ENCODE results near the gene MPP4. TPM values are rescaled to one million over a fixed set of nuclear protein-coding genes. Genes with fewer than 3 reads are reported as not detected.

MPP4 gene
- total RNA-seq, 1 donor from 2014 or later = not detected

GRCh38 chr2:201707753-201708152 lies 9.3 kb upstream of the MPP4 start:
- Histone ChIP-seq H3K9me3 (no peaks in the 10 kb centered on the region), H3K36me3 (peaks cover 41 to 52% of the 10 kb centered on the region in 2 donors), H3K27me3 (no peaks in the 10 kb centered on the region), H3K4me3 (no peak overlapping the region), H3K4me1 (no peaks in the 10 kb centered on the region), H3K27ac (no peak overlapping the region)
- peak in 2 of 3 experiments; percentile 31 to 38 for TF ChIP-seq CTCF (IDR thresholded peaks at IDR 0.05)
- intact Hi-C loops (cut with DNase I) = no loop called here
- DNase-seq (ENCODE audit: low spot score in 2 of 2) = no peak

DNA sequence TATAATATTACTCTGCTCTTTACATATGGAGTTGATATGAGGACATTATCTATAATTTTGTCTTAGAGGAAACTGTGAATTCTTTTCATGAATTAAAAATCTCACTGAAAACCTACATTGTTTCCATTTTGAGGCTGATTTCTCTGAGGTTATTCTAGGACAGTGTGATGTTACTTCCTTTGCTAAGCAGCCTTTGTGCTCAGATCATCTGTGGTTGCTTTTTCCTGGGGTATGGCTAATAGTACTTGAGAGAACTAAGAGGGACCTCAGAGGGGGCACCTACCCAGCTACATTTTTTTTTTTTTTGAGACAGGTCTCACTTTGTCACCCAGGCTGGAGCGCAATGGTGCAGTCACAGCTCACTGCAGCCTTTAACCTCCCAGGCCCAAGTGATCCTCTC lies 8.7 kb upstream of the MPP4 start:
- no peak for DNase-seq (ENCODE audit: low spot score in 2 of 2)
- TF ChIP-seq CTCF (IDR thresholded peaks at IDR 0.05) = no peak
- Histone ChIP-seq H3K4me3 (no peak overlapping the region), H3K9me3 (no peaks in the 10 kb centered on the region), H3K36me3 (peaks cover 47 to 52% of the 10 kb centered on the region in 2 donors), H3K4me1 (no peaks in the 10 kb centered on the region), H3K27me3 (no peaks in the 10 kb centered on the region), H3K27ac (no peak overlapping the region)
- intact Hi-C loops (cut with DNase I) = no loop called here

DNA sequence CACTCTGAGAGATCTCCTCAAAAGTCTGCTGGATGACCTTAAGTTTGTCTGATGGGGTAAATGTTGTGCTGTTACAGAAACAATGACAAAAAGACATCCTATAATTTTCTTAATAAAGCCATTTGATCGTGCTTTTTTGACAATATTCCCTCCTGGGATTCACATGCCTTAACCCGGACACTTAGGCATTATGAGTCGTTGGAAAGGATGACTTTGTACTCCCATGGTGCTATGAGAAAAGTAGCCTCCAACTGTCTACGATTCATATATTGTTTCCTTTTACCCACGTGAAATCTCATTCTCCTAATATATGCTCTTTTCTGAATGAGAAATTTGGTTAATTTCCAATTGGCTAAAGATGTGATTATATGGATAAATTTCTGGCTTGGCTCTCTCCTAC lies 6.1 kb upstream of the MPP4 start:
- intact Hi-C loops (cut with DNase I) = loop anchor here (5.0 kb wide), 1 partner anchor 467 kb away; no protein-coding TSS in a partner anchor
- Histone ChIP-seq H3K4me3 (no peak overlapping the region), H3K9me3 (no peaks in the 10 kb centered on the region), H3K4me1 (no peaks in the 10 kb centered on the region), H3K27ac (no peak overlapping the region), H3K36me3 (peaks cover 49 to 51% of the 10 kb centered on the region in 2 donors), H3K27me3 (no peaks in the 10 kb centered on the region)
- no peak for DNase-seq (ENCODE audit: low spot score in 2 of 2)
- no peak for TF ChIP-seq CTCF (IDR thresholded peaks at IDR 0.05)

GRCh38 chr2:201701646-201702045 lies 3.2 kb upstream of the MPP4 start:
- no peaks in the 10 kb centered on the region for H3K9me3 ChIP-seq
- intact Hi-C loops (cut with DNase I) = loop anchor here (5.0 kb wide), 1 partner anchor 464 kb away; no protein-coding TSS in a partner anchor

DNA sequence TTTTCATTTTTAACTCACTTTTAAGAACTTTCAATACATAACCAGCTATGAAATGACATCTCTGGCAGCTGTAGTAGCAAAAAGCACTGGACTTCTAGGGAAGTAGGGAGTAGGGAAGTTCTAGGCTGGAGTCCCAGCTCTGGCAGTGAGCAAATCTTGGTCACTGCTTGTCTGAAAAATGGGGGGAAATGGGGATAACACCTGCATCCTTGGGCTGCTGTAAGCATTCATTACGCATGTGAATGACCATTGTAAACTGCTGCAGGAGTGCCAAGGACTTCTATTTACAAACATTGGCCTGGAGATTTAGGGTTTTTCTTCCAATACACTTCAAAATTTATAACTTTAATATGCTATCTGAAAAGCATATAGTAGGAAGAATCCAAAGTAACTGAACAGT lies 972 bp upstream of the MPP4 start:
- Histone ChIP-seq H3K27ac (peak overlapping the region in 1 of 2 donors; percentile 51), H3K27me3 (no peaks in the 10 kb centered on the region), H3K9me3 (no peaks in the 10 kb centered on the region), H3K36me3 (peaks cover 16 to 30% of the 10 kb centered on the region in 2 donors), H3K4me3 (no peak overlapping the region), H3K4me1 (peaks cover 2 to 6% of the 10 kb centered on the region in 2 donors)
- no peak for DNase-seq (ENCODE audit: low spot score in 2 of 2)
- intact Hi-C loops (cut with DNase I) = loop anchor here (2.0 kb wide), 1 partner anchor 57 kb away; the partner anchor contains the start of gene TMEM237
- no peak for TF ChIP-seq CTCF (IDR thresholded peaks at IDR 0.05)

More at GRCh38 chr2:201701646-201702045, 3.2 kb upstream of the MPP4 start:
- no peak overlapping the region for H3K4me3 ChIP-seq
- H3K27me3 ChIP-seq = no peaks in the 10 kb centered on the region
- DNase-seq (ENCODE audit: low spot score in 2 of 2) = no peak
- no peak overlapping the region for H3K27ac ChIP-seq
- no peak for TF ChIP-seq CTCF (IDR thresholded peaks at IDR 0.05)
- peaks cover 30 to 42% of the 10 kb centered on the region in 2 donors for H3K36me3 ChIP-seq
- H3K4me1 ChIP-seq = peaks cover 2 to 6% of the 10 kb centered on the region in 2 donors

DNA sequence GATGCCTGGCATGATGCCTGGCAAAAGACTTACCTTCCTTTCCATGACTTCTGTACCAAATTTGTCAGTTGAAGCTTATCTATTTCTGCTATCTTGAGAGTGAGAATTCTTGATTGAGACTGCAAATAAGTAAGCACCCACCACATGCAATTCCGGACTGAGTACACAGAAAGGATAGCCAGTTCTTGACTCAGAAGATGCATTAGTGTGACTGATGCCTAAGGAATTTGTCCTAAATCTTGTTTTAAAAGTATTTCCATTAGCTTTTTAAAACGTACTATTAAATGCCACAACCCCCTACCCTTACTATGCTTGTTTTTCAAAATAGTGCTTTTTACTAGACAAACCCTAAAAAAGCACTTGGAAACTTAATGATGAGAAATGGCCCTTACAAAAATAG lies 545 bp downstream of the MPP4 start:
- Histone ChIP-seq H3K4me3 (no peak overlapping the region), H3K36me3 (peaks cover 11 to 16% of the 10 kb centered on the region in 2 donors), H3K27me3 (no peaks in the 10 kb centered on the region), H3K9me3 (no peaks in the 10 kb centered on the region), H3K4me1 (peaks cover 2 to 6% of the 10 kb centered on the region in 2 donors), H3K27ac (peak overlapping the region; percentile 51 to 56)
- no peak for TF ChIP-seq CTCF (IDR thresholded peaks at IDR 0.05)
- intact Hi-C loops (cut with DNase I) = loop anchor here (2.0 kb wide), 1 partner anchor 55 kb away; the partner anchor contains the start of gene TMEM237
- no peak for DNase-seq (ENCODE audit: low spot score in 2 of 2)

All from ascending aorta (tissue), 2 donors.